HepG2 (cell line): ENCODE results near the gene NSF.

ENCODE experiments used
- DPF2 ChIP-seq: sonication (generic); formaldehyde crosslinking; IDR thresholded peaks from 2 replicates; pipeline ENCODE4 v1.4.0; 2020; ENCODE audit warnings: mild to moderate bottlenecking, low read depth, missing genetic modification reagents, borderline replicate concordance
- SRF ChIP-seq: IDR thresholded peaks from 2 replicates; pipeline ENCODE4 v1.6.1; 2011; ENCODE audit warnings: mild to moderate bottlenecking, low read depth, low read length, moderate library complexity
- ZBTB1 ChIP-seq: sonication (generic); formaldehyde crosslinking; IDR thresholded peaks from 2 replicates; pipeline ENCODE4 v1.4.0; 2020; ENCODE audit warnings: missing genetic modification reagents, borderline replicate concordance

GRCh38 chr17:46795379-46795952 lies 205.0 kb downstream of the NSF start:
- TF ChIP-seq SRF: no peak
- TF ChIP-seq ZBTB1 (CRISPR knock-in tag): no peak
- TF ChIP-seq DPF2 (CRISPR knock-in tag): peak; percentile 58; the same call in 1 of the 2 replicates
